SU-DHL-6 (cell line): Measurements from ENCODE around the gene PER2.
A peak's percentile ranks its signal among the peaks of the same experiment; 100 is the strongest.

ENCODE experiments used
- H2AFZ ChIP-seq: fragments of 200-600 bp; sonication (generic); 2 replicates; pipeline ENCODE4 v1.6.1; 2014; ENCODE audit warnings: low read depth, mild to moderate bottlenecking, moderate library complexity, mixed read lengths, antibody characterized with exemption, low read length; ENCODE audit not compliant: severe bottlenecking
- H3F3A ChIP-seq: fragments of 200-600 bp; shearing (Covaris generic); 2 replicates; pipeline ENCODE4 v1.6.0; 2016; ENCODE audit warnings: antibody characterized with exemption, mild to moderate bottlenecking; ENCODE audit not compliant: insufficient read depth
- H3K27ac ChIP-seq: fragments of 200-600 bp; sonication (generic); 2 replicates; pipeline ENCODE4 v1.5.1; 2016; ENCODE audit warnings: low read depth, mild to moderate bottlenecking, low read length, moderate library complexity, mixed read lengths
- H3K27me3 ChIP-seq: fragments of 200-600 bp; sonication (generic), shearing (Covaris generic); 2 replicates; pipeline ENCODE4 v1.6.0; 2014; ENCODE audit warnings: mild to moderate bottlenecking, low read length
- H3K36me3 ChIP-seq: fragments of 200-600 bp; sonication (generic); 2 replicates; pipeline ENCODE4 v1.6.1; 2014; ENCODE audit warnings: mild to moderate bottlenecking, low read length, mixed read lengths
- H3K4me2 ChIP-seq: fragments of 300-600, 200-600 bp; shearing (Covaris generic), sonication (generic); 2 replicates; pipeline ENCODE4 v1.6.0; 2014; ENCODE audit warnings: low read length, low read depth, mild to moderate bottlenecking; ENCODE audit not compliant: poor library complexity, severe bottlenecking
- H3K4me3 ChIP-seq: fragments of 200-600 bp; sonication (generic); 2 replicates; pipeline ENCODE4 v1.5.1; 2014; ENCODE audit warnings: antibody characterized with exemption, low read length, mild to moderate bottlenecking, mixed read lengths; ENCODE audit not compliant: insufficient read depth, poor library complexity, severe bottlenecking
- H3K79me2 ChIP-seq: fragments of 200-600 bp; sonication (generic); 2 replicates; pipeline ENCODE4 v1.6.1; 2014; ENCODE audit warnings: mild to moderate bottlenecking, low read length, moderate library complexity; ENCODE audit not compliant: insufficient read depth
- H3K9ac ChIP-seq: fragments of 200-600 bp; sonication (generic); 2 replicates; pipeline ENCODE4 v1.7.0; 2014; ENCODE audit warnings: mild to moderate bottlenecking, low read length
- H3K9me2 ChIP-seq: fragments of 200-600 bp; sonication (generic); replicated peaks from 2 replicates; pipeline ENCODE4 v1.6.1; 2014; ENCODE audit warnings: low read length; ENCODE audit not compliant: insufficient read depth
- H3K9me3 ChIP-seq: fragments of 200-600 bp; sonication (generic); 2 replicates; pipeline ENCODE4 v1.6.1; 2014; ENCODE audit warnings: low read length, mixed read lengths; ENCODE audit not compliant: insufficient read depth
- H4K20me1 ChIP-seq: fragments of 200-600 bp; sonication (generic); 2 replicates; pipeline ENCODE4 v1.6.1; 2014; ENCODE audit warnings: low read depth, mild to moderate bottlenecking, antibody characterized with exemption, low read length, moderate library complexity, mixed read lengths
- EZH2phosphoT487 ChIP-seq: fragments of 200-600 bp; sonication (generic), shearing (Covaris generic); conservative IDR thresholded peaks from 2 replicates; pipeline ENCODE4 v1.6.1; 2018; ENCODE audit warnings: mild to moderate bottlenecking, antibody characterized with exemption, low read length, moderate library complexity, mixed read lengths
- TF ChIP-seq, protein P1 (sequence below): fragments of 200-600 bp; sonication (generic); IDR thresholded peaks from one replicate; pipeline ENCODE4 v1.5.1; 2017; ENCODE audit warnings: antibody characterized with exemption, mild to moderate bottlenecking, low read length, moderate library complexity; ENCODE audit not compliant: insufficient read depth, poor library complexity, severe bottlenecking

Gene PER2

GRCh38 chr2:238216651-238217184 is 71.7 kb downstream of the PER2 start:
- H3K9me3 ChIP-seq = no peaks in the 10 kb centered on the region
- H3K4me2 ChIP-seq = no peak overlapping the region
- H3K36me3 ChIP-seq = no peaks in the 10 kb centered on the region
- no peaks in the 10 kb centered on the region for H3F3A ChIP-seq
- H4K20me1 ChIP-seq = no peaks in the 10 kb centered on the region
- H3K9me2 ChIP-seq = no peaks in the 10 kb centered on the region
- H3K9ac ChIP-seq = no peak overlapping the region
- no peaks in the 10 kb centered on the region for H3K27me3 ChIP-seq
- H3K79me2 ChIP-seq = no peaks in the 10 kb centered on the region
- H2AFZ ChIP-seq = no peak overlapping the region
- H3K4me3 ChIP-seq = no peak overlapping the region
- TF ChIP-seq EZH2phosphoT487 = no peak
- TF ChIP-seq, protein P1, sequence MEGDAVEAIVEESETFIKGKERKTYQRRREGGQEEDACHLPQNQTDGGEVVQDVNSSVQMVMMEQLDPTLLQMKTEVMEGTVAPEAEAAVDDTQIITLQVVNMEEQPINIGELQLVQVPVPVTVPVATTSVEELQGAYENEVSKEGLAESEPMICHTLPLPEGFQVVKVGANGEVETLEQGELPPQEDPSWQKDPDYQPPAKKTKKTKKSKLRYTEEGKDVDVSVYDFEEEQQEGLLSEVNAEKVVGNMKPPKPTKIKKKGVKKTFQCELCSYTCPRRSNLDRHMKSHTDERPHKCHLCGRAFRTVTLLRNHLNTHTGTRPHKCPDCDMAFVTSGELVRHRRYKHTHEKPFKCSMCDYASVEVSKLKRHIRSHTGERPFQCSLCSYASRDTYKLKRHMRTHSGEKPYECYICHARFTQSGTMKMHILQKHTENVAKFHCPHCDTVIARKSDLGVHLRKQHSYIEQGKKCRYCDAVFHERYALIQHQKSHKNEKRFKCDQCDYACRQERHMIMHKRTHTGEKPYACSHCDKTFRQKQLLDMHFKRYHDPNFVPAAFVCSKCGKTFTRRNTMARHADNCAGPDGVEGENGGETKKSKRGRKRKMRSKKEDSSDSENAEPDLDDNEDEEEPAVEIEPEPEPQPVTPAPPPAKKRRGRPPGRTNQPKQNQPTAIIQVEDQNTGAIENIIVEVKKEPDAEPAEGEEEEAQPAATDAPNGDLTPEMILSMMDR = no peak
- no peak overlapping the region for H3K27ac ChIP-seq

- Histone ChIP-seq H3K27me3 (no peaks in the 10 kb centered on the region), H3F3A (no peaks in the 10 kb centered on the region), H3K4me2 (no peak overlapping the region), H3K79me2 (peaks cover 11% of the 10 kb centered on the region), H2AFZ (no peak overlapping the region), H4K20me1 (peaks cover 5% of the 10 kb centered on the region; the same call in 1 of the 2 replicates), H3K9me2 (no peaks in the 10 kb centered on the region), H3K9me3 (no peaks in the 10 kb centered on the region), H3K36me3 (no peaks in the 10 kb centered on the region), H3K9ac (no peak overlapping the region), H3K4me3 (no peak overlapping the region), H3K27ac (no peak overlapping the region)
- TF ChIP-seq, protein P1 = no peak
- TF ChIP-seq EZH2phosphoT487 = no peak
Observed at GRCh38 chr2:238207006-238207405, 81.4 kb downstream of the PER2 start.

DNA sequence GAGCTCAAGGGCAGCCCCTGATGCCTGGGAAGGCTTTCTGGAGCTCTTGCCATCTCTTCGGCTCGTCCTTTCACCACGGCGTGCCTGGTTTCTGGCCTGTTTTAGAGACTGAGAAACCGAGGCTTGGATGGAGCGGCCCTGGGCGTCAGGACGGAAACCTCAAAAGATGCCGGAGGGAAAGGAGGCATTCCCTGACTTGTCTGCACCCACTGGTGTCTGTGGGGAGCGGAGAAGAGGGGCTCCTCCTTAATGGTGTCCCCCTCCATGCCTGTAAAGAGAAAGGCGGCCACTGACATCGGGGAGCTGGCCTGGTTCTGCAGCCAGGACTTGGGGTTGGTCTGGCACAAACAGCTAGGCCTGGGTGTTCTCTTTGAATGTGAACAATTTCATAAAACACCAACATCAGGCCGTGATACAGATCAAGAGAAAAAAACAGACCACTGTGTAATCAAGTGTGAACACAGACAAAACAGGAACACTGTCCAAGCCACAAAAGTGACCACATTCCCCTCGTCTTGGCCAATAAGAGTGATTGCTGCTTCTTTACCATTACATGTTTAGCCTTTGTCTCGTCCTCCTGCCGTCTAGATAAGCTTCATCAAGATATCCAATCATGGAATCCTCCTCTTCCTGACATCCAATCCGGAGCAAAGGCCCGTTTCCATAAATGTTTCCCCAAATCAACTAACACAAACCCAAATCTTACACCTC is 84.3 kb downstream of the PER2 start:
- no peaks in the 10 kb centered on the region for H3K9me2 ChIP-seq
- no peak for TF ChIP-seq EZH2phosphoT487
- TF ChIP-seq, protein P1 = no peak
- H3K9me3 ChIP-seq = no peaks in the 10 kb centered on the region
- peaks cover 40% of the 10 kb centered on the region for H3K79me2 ChIP-seq
- H2AFZ ChIP-seq = peak overlapping the region; percentile 95
- H3K27ac ChIP-seq = peak overlapping the region; percentile 58
- peak overlapping the region; percentile 90 for H3K4me2 ChIP-seq
- no peaks in the 10 kb centered on the region for H3F3A ChIP-seq
- peak overlapping the region; percentile 90 for H3K9ac ChIP-seq
- H4K20me1 ChIP-seq = peaks cover 30% of the 10 kb centered on the region; the same call in 1 of the 2 replicates
- H3K27me3 ChIP-seq = no peaks in the 10 kb centered on the region
- H3K36me3 ChIP-seq = no peaks in the 10 kb centered on the region
- H3K4me3 ChIP-seq = peak overlapping the region; percentile 54
